ENCODE data around the gene MAP3K15. TPM values are rescaled to one million over a fixed set of nuclear protein-coding genes. Genes with fewer than 3 reads are reported as not detected.

MAP3K15 gene
- total RNA-seq = under 0.01 and 0.14 TPM in 2 replicates

GRCh38 chrX:19514791-19515614, at the start of gene MAP3K15:
Gene MAP3K15, minus strand, starts transcription at chrX:19515508. Its CDS starts 247 bp downstream, at chrX:19515261.

GRCh38 chrX:19343535-19344408, 171.5 kb downstream of the MAP3K15 start, which contains the start of gene PDHA1:
Gene PDHA1, plus strand, starts transcription at chrX:19343927. Its CDS starts 111 bp downstream, at chrX:19344038.

Other genes with a start within 250 kb of the MAP3K15 start
- gene PDHA1, start 171.6 kb downstream of the MAP3K15 start, total RNA-seq = 41.6 and 156 TPM in 2 replicates

All from smooth muscle cell of the umbilical artery (primary cell).